Dermis lymphatic vessel endothelial cell (primary cell): ENCODE measurements around the gene BHLHA9. TPM values are rescaled to one million over a fixed set of nuclear protein-coding genes. Genes with fewer than 3 reads are reported as not detected.

Experiments
- total RNA-seq: library from RNA; depleted of rRNA; stranded (reverse); fragments of >200 nt; gene quantifications from 2 replicates; pipeline ENCODE4 v1.2.1, GENCODE V29; 2014

The BHLHA9 gene
- not detected in 2 replicates for total RNA-seq

DNA sequence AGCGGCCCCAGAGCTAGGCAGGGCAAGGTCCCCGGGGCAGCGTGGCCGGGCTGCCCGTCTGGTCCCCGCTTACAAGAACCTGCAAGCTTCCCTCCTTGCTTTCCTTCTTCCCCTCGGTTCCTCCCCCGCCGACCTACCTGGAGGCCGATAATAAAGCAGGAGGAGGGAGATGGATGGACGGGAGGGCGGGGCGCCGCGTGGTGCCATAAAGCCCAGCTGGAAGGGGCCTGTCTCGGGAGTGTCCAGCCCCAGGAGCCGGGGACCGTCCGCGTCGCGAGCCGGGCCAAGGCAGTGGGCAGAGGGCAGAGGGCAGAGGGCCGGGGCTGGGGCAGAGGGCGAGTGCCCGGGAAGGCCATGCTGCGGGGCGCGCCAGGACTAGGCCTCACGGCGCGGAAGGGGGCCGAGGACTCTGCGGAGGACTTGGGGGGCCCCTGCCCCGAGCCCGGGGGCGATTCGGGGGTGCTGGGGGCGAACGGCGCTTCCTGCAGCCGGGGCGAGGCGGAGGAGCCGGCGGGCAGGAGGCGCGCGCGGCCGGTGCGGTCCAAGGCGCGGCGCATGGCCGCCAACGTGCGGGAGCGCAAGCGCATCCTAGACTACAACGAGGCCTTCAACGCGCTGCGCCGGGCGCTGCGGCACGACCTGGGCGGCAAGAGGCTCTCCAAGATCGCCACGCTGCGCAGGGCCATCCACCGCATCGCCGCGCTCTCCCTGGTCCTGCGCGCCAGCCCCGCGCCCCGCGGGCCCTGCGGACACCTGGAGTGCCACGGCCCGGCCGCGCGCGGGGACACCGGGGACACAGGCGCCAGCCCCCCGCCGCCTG, at the start of gene BHLHA9:
TSS of gene BHLHA9 (plus strand) at position 235 of the 820 bp plus-strand sequence. CDS start at position 355, 120 bp downstream.

Other genes starting within 250 kb of the BHLHA9 start
- gene ABR, start 90.5 kb upstream of the BHLHA9 start, total RNA-seq = 29.8 and 33.0 TPM in 2 replicates
- gene TRARG1, start 9.2 kb downstream of the BHLHA9 start, total RNA-seq = not detected in 2 replicates
- gene YWHAE, start 129.8 kb downstream of the BHLHA9 start, total RNA-seq = 407 and 501 TPM in 2 replicates
- 135 and 146 TPM in 2 replicates for gene CRK, start 185.8 kb downstream of the BHLHA9 start, total RNA-seq
- 141 and 164 TPM in 2 replicates for gene MYO1C, start 222.2 kb downstream of the BHLHA9 start, total RNA-seq
- gene INPP5K, start 246.2 kb downstream of the BHLHA9 start, total RNA-seq = 57.4 and 65.8 TPM in 2 replicates